ENCODE results near the gene HECTD3.
"Not testable (repeated sequence)": the region's sequence is repeated elsewhere in the genome, so short reads cannot be mapped to it uniquely, and the experiment has no call there.

DNA sequence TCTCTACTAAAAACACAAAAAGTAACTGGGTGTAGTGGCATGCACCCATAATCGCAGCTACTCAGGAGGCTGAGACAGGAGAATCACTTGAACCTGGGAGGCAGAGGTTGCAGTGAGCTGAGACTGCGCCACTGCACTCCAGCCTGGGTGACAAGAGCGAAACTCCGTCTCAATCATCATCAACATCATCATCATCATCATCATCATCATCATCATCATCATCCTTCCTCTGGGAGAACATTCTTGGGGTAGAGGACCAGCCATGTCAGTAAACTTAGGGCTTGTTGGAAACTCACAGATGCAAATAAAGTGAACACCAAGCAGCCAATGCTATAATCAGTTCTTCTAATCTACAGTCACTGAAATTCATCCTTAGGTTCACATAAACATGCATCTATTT lies 49.1 kb downstream of the HECTD3 start:
- TF ChIP-seq, protein P1, sequence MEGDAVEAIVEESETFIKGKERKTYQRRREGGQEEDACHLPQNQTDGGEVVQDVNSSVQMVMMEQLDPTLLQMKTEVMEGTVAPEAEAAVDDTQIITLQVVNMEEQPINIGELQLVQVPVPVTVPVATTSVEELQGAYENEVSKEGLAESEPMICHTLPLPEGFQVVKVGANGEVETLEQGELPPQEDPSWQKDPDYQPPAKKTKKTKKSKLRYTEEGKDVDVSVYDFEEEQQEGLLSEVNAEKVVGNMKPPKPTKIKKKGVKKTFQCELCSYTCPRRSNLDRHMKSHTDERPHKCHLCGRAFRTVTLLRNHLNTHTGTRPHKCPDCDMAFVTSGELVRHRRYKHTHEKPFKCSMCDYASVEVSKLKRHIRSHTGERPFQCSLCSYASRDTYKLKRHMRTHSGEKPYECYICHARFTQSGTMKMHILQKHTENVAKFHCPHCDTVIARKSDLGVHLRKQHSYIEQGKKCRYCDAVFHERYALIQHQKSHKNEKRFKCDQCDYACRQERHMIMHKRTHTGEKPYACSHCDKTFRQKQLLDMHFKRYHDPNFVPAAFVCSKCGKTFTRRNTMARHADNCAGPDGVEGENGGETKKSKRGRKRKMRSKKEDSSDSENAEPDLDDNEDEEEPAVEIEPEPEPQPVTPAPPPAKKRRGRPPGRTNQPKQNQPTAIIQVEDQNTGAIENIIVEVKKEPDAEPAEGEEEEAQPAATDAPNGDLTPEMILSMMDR (conservative IDR thresholded peaks at IDR 0.05; ENCODE audit: low read length) = not testable (repeated sequence)
- not testable (repeated sequence) for TF ChIP-seq EZH2phosphoT487 (IDR thresholded peaks at IDR 0.05; ENCODE audit: borderline replicate concordance, low read depth, low read length)

Measured in OCI-LY7 (cell line).